Caco-2 (cell line): Measurements from ENCODE around the gene LRRK1. TPM values are rescaled to one million over a fixed set of nuclear protein-coding genes. Genes with fewer than 3 reads are reported as not detected.

Experiments
- BruUV-seq: library from RNA; stranded (reverse); fragments of 400-500 nt; replicated peaks from 2 replicates; lab custom pipeline; 2021; lab: Mats Ljungman, UMichigan
- CTCF ChIA-PET: fragments of 300-600 bp; sonication (Branson Sonifier 250); formaldehyde crosslinking; loops from one replicate; lab custom pipeline; 2022; ENCODE audit warnings: antibody characterized with exemption; lab: Charles Lee
- POLR2A ChIA-PET: fragments of 300-600 bp; sonication (Branson Sonifier 250); formaldehyde crosslinking; loops from one replicate; lab custom pipeline; 2022; ENCODE audit warnings: antibody characterized with exemption; lab: Charles Lee
- DNase-seq, 2 experiments: peaks; one replicate each; pipeline versions ENCODE4 v3.0.0 to v3.0.0-alpha.2; 2020 to 2022
- H3K27me3 ChIP-seq: replicated peaks from 2 replicates; pipeline ENCODE4 v1.6.0; 2011; ENCODE audit warnings: low read length; ENCODE audit not compliant: control insufficient read depth, insufficient read depth
- H3K36me3 ChIP-seq: 2 replicates; pipeline ENCODE4 v1.5.1; 2011; ENCODE audit warnings: low read length; ENCODE audit not compliant: control insufficient read depth, insufficient read depth
- H3K4me1 ChIP-seq: fragments of 250-450 bp; sonication (Bioruptor Pico); 2 replicates; pipeline ENCODE4 v1.5.1; 2020; ENCODE audit warnings: mild to moderate bottlenecking
- H3K4me3 ChIP-seq: 2 replicates; pipeline ENCODE4 v1.5.1; 2011; ENCODE audit warnings: low read depth, mild to moderate bottlenecking, control low read depth, low read length
- H3K9me3 ChIP-seq: fragments of 250-450 bp; sonication (Bioruptor Pico); 2 replicates; pipeline ENCODE4 v1.5.1; 2020; ENCODE audit warnings: mild to moderate bottlenecking, moderate library complexity
- H3K27ac Mint-ChIP-seq: one replicate; pipeline ENCODE4 v1.8.0; 2022; ENCODE audit warnings: mixed read lengths; ENCODE audit not compliant: unreplicated experiment
- H3K27me3 Mint-ChIP-seq: one replicate; pipeline ENCODE4 v1.8.0; 2022; ENCODE audit warnings: mixed read lengths; ENCODE audit not compliant: insufficient read depth, unreplicated experiment
- H3K36me3 Mint-ChIP-seq: one replicate; pipeline ENCODE4 v1.8.0; 2022; ENCODE audit warnings: mild to moderate bottlenecking, mixed read lengths; ENCODE audit not compliant: insufficient read depth, unreplicated experiment
- H3K4me1 Mint-ChIP-seq: one replicate; pipeline ENCODE4 v1.8.0; 2022; ENCODE audit warnings: low read depth, mixed read lengths; ENCODE audit not compliant: unreplicated experiment
- H3K4me3 Mint-ChIP-seq: one replicate; pipeline ENCODE4 v1.8.0; 2022; ENCODE audit warnings: mild to moderate bottlenecking, moderate library complexity, mixed read lengths; ENCODE audit not compliant: unreplicated experiment
- H3K9me3 Mint-ChIP-seq: one replicate; pipeline ENCODE4 v1.8.0; 2022; ENCODE audit warnings: mixed read lengths; ENCODE audit not compliant: unreplicated experiment
- CTCF ChIP-seq, 2 experiments: fragments of 200-600 bp in 1 of 2; IDR thresholded peaks; 1 replicate in 1 of 2; 2 replicates in 1 of 2; pipeline versions ENCODE4 v1.5.1 to v1.8.0; 2011 to 2022; ENCODE audit warnings: antibody characterized with exemption in 1 of 2, control low read depth in 1 of 2, inconsistent platforms in 1 of 2, low read depth in 1 of 2, low read length in 1 of 2, mild to moderate bottlenecking in 1 of 2, moderate library complexity in 1 of 2; ENCODE audit not compliant: insufficient read depth in 1 of 2, severe bottlenecking in 1 of 2, unreplicated experiment in 1 of 2
- intact Hi-C: fragments of 100-400 bp; cut with micrococcal nuclease; formaldehyde crosslinking; loops from one replicate; pipeline ENCODE4 v1.10.0; 2022; ENCODE audit not compliant: unreplicated experiment
- total RNA-seq: library from RNA; stranded (reverse); gene quantifications from 2 replicates; pipeline ENCODE4 v1.2.3, GENCODE V29; 2022

Gene LRRK1
- total RNA-seq, 1 experiment from 2014 or later = 12.0 TPM

- no peak for DNase-seq
- intact Hi-C loops = no loop called here
- no peaks in the 10 kb centered on the region for H3K9me3 Mint-ChIP-seq
- H3K36me3 Mint-ChIP-seq = no peaks in the 10 kb centered on the region
- no peaks in the 10 kb centered on the region for H3K4me1 ChIP-seq
- peaks cover 6% of the 10 kb centered on the region for H3K4me1 Mint-ChIP-seq
- no peak overlapping the region for H3K4me3 Mint-ChIP-seq
- H3K9me3 ChIP-seq = no peaks in the 10 kb centered on the region
- POLR2A ChIA-PET = no interaction called here
- no peaks in the 10 kb centered on the region for H3K27me3 ChIP-seq
- TF ChIP-seq CTCF (IDR thresholded peaks at IDR 0.05; ENCODE audit: insufficient read depth in 1 of 2, low read depth in 1 of 2, low read length in 1 of 2, severe bottlenecking in 1 of 2, unreplicated experiment in 1 of 2) = no peak
- no TSS peak for BruUV-seq
- no peaks in the 10 kb centered on the region for H3K36me3 ChIP-seq
- H3K27me3 Mint-ChIP-seq = peaks cover 1% of the 10 kb centered on the region
- H3K4me3 ChIP-seq = no peak overlapping the region
- no peak overlapping the region for H3K27ac Mint-ChIP-seq
- CTCF ChIA-PET = interaction anchor here (1.2 kb wide), 1 partner anchor 168 kb away, joined by 3 read pairs; no protein-coding TSS in a partner anchor
Measured at GRCh38 chr15:101090428-101090790, 171.3 kb downstream of the LRRK1 start.

- DNase-seq = no peak
- Mint-ChIP-seq H3K27me3 (peaks cover 8% of the 10 kb centered on the region), H3K36me3 (no peaks in the 10 kb centered on the region), H3K27ac (no peak overlapping the region), H3K4me3 (no peak overlapping the region), H3K9me3 (no peaks in the 10 kb centered on the region), H3K4me1 (peaks cover 6% of the 10 kb centered on the region)
- H3K4me3 ChIP-seq = no peak overlapping the region
- intact Hi-C loops = no loop called here
- H3K27me3 ChIP-seq = no peaks in the 10 kb centered on the region
- H3K4me1 ChIP-seq = no peaks in the 10 kb centered on the region
- BruUV-seq = no TSS peak
- CTCF ChIA-PET = interaction anchor here (0.6 kb wide), 1 partner anchor 84 kb away, joined by 8 read pairs; no protein-coding TSS in a partner anchor
- no peak for TF ChIP-seq CTCF (IDR thresholded peaks at IDR 0.05; ENCODE audit: insufficient read depth in 1 of 2, low read depth in 1 of 2, low read length in 1 of 2, severe bottlenecking in 1 of 2, unreplicated experiment in 1 of 2)
- no peaks in the 10 kb centered on the region for H3K9me3 ChIP-seq
- no peaks in the 10 kb centered on the region for H3K36me3 ChIP-seq
- POLR2A ChIA-PET = no interaction called here
Measured at GRCh38 chr15:101091080-101092017, 172.2 kb downstream of the LRRK1 start.

- intact Hi-C loops = no loop called here
- Mint-ChIP-seq H3K9me3 (no peaks in the 10 kb centered on the region), H3K27me3 (peaks cover 8% of the 10 kb centered on the region), H3K36me3 (no peaks in the 10 kb centered on the region), H3K4me3 (no peak overlapping the region), H3K4me1 (peaks cover 6% of the 10 kb centered on the region), H3K27ac (no peak overlapping the region)
- no peaks in the 10 kb centered on the region for H3K9me3 ChIP-seq
- no peak for TF ChIP-seq CTCF (IDR thresholded peaks at IDR 0.05; ENCODE audit: insufficient read depth in 1 of 2, low read depth in 1 of 2, low read length in 1 of 2, severe bottlenecking in 1 of 2, unreplicated experiment in 1 of 2)
- H3K36me3 ChIP-seq = no peaks in the 10 kb centered on the region
- DNase-seq = no peak
- no TSS peak for BruUV-seq
- ChIA-PET POLR2A (no interaction called here), CTCF (interaction anchor here (0.6 kb wide), 1 partner anchor 85 kb away, joined by 8 read pairs; no protein-coding TSS in a partner anchor)
- no peak overlapping the region for H3K4me3 ChIP-seq
- no peaks in the 10 kb centered on the region for H3K4me1 ChIP-seq
- no peaks in the 10 kb centered on the region for H3K27me3 ChIP-seq
Measured at GRCh38 chr15:101092156-101092866, 173.2 kb downstream of the LRRK1 start.
